T-helper 9 cell (primary cell): Measurements from ENCODE around the gene ETV6.

Experiments used
- DNase-seq: peaks from one replicate; pipeline ENCODE4 v3.0.0-alpha.2; 2020

Gene ETV6

DNA sequence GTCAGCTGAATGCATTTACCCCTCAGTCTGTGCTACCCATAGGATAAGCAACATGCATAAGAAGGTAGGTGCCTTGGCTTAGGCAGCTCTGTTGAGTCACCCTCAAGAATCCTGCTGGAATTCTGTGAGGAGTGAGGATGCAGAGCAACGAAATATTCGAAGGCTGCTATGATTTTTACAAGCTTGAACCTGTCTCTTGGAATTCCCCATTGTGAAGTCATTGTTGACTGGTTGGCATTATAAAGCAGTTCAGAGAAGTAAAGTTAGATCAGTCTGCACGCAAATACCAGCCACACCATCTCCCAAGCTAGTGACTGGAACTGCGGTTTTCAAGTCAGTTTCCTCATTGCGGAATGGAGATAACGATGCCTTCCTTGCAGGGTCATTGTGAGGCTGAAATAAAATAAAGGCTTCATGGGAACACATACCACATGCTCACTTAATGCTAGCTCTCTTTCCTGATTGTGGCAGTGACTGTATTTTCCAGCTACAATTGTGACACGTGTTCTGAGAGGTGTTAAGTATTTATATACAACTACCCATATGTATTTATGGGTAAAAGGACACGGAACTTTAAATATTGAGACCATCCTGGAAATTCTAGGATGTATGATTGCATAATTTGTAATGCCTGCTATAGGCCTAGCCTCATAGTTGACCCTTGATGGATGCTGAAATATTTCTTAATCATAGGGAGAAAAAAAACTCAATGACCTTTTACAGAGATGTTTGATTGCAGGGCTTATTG lies 96.7 kb downstream of the ETV6 start:
- no peak for DNase-seq

DNA sequence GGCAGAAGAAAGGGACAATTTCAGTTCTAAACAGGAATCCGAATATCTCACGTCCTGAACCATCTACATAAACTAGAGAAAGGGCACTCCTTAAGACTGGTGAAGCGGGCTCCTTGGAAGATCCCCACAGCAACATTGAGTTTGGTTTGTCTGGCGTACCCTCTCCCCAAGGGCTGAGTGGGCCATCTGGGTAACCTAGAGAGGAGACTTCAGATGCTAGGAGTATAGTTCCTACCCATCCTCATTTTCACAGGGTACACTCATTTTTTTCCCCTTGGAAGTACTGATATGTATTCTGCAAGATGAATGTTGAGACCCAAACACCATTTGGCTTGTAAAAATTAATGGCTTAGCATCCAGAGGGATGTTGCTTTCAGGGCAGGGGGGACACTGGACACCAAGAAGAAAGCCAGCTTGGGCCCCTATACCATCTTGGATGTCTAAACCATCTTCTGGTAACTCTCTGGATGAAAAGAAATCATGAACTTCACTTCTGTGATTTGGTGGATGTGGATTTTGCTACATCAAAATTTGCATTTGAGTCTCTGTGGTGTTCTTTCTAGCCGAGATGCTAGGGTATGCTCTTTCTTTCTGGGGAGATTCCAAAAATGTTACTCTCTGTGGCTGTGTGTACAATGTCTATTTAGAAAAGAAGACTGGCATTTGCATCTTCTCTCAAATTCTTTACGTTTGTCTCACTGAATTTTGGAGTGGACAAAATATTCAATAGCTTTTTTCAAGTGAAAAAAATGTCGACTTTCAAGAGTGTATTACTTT lies 97.7 kb downstream of the ETV6 start:
- DNase-seq, result no peak

DNA sequence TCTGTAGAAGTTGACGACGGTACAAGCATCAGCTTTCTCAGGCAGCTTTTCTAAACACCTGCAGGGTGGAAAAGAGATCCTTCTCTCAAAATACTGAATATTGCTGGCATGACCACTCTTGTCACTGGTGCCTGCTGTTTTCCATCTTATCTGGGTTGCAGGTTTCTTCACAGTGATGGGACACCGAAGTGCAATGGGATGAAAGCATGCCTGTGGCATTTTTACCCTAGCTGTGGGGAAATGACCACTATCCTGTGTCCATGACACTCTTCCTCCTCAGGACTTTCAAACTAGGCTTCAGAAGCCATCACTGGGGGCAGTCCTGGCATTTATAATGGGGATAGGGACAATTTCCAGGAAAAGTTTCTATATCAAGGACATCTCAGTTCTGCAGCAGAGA lies 98.5 kb downstream of the ETV6 start:
- DNase-seq, result no peak

DNA sequence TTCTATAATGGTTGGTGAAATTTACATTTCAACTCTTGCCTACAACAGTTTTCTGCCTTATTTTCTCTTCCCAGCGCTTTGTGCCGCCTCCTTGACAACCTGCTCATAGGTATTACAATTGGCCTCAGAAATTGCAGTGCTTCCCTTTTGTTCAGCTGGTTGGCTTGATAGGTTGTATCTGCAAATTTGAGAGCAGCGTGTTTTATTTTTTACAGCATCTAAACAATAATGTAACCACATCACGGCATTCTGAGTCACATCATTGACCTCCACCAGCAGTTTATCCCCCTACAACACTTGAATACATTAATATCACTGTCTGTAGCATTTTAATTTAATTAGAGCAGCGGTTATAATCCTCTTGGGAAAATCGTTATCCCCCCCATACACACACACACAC lies 99.4 kb downstream of the ETV6 start:
- no peak for DNase-seq

DNA sequence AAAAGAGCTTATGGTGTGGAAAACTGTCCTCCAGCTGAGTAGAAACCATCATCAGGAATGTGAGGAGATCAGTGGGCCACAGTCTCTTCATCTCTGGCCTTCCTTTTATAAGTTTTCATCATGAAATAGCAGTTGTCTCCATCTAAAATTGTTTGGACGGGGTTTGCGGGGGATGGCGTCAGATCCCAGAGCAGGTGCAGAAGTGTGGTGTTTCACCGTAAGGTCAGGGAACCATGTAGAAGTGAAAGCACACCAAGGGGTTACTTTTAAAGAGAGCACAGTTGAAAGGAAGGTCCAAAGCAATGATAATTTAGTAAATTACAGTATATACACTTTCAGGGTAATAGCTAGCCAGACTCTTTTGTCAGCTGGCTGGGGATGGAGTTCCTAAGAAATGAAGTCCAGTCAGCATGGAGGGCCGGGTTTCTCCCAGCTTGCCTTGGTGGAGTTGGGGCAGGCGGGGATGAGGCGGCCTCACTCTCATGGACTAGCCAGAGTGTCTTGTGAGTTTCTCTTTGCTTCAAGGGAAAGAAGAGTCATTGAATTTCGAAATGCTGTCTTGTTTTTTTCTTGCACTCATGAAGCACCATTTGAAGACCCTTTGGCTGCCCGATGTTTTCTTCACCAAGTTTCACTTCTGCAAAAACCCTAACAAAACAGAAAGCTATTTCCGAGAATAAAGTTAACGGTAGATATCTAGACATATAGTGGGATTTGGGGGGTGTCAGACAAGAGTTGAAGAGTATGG lies 100.6 kb downstream of the ETV6 start:
- DNase-seq, result no peak

DNA sequence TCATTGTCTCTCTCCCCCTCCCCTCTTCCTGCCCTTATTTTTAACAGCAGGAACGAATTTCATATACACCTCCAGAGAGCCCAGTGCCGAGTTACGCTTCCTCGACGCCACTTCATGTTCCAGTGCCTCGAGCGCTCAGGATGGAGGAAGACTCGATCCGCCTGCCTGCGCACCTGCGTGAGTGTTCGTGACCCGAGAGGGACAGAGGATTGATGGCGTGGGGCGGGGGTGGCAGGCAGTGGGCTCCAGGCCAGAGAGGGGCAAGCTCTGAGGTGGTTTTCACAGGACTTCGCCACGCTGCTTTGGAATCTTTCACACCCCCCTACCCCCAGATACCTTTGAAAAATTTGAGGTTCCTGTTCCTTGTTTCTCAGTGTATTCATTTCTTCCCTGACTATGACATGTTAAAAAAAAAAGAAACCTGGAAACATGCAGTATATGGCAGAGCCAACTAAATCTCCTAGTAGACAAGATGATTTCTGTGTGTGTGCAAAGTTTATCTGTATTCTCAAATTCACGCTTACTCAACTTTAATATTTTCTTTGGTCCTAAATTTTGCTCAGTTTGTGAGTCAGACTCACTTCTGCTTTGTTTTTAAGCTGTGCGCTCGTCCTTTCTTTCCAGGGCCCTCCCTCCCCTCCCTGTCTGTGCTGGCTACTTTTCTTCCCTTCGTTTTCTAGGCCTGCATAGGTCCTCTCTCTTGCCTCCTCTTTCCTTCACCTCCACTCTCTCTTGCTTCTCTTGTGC lies 103.1 kb downstream of the ETV6 start:
- no peak for DNase-seq

DNA sequence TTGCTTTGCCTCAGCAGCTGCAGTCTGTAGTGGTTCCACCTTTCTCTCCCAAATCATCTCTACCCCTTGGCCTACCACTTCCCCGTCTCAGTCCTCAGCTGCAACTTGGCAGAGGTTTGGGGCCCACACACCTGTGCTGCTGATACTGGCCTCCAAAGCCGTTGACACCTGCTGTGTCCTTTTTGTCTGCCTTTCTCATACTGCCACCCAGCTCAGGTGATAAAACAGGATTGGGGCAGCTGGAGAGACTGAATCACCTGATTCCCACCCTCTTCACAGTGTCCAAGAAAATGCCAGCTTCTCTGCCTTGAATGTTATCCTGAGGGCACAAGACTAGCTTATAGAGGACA lies 103.7 kb downstream of the ETV6 start:
- DNase-seq, result no peak

DNA sequence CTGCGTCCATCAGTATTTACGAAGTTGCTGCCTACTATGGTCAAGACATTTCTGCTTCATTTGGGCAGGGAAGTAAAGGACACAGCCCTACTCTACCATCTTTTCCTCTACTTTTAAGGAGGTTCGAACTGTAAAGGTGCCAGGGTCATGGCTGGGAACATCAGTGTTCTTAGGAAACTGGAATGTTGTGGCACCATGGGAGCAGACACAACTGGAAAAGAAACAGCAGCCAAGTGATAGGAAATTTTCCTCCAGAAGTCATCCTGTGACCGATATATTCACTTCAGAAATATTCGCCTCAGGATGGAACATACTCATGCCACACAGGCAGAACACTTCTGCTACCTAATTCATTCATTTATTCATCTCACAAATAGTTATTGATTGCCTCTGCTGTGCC lies 104.4 kb downstream of the ETV6 start:
- DNase-seq, result no peak

DNA sequence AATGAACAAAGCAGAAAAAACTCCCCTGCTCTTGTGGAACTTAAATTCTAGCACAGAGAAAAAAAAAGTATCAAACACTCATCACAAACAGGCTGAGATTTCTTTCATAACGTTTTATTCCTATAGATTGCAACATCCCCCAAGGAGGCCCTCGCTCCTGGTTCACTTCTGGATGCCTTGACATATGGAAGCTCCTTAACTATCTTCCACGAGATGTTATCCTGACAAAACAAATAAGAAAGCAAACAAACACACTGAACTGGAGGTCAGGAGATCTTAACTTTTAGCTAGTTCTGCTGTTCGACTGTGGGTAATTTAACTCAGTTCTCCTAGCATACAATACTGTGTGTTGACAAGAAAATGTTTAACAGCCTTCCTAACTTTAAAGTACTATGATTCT lies 104.8 kb downstream of the ETV6 start:
- DNase-seq, result no peak

DNA sequence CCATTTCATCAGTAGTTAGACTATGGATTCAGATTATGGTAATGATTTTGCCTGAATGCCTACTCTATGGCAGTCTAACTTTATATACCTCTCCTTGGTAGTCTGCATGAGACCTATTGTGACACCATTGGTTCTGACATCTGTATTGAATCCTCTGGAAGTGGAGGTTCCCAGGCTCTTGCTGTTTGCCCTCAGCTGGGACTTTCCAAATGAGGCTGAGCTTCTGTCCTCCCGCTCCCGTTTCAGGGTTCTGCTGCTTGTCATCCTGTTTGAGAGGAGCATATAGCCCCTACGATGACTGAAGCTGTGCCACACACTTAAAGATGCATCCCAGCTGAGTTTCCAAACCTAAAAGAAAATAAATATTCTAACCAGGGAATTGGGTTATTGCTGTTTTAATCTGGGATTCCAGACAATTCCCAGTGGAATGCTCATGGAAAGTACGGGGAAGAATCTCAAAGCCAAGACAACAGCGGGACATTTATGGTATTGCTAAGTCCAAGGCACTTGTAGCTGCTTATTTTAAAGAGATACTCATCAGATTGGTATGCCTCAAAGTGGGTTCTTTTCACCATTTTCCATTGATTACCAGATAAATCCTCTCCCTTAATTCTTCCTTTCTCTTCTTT lies 105.9 kb downstream of the ETV6 start:
- DNase-seq, result no peak

DNA sequence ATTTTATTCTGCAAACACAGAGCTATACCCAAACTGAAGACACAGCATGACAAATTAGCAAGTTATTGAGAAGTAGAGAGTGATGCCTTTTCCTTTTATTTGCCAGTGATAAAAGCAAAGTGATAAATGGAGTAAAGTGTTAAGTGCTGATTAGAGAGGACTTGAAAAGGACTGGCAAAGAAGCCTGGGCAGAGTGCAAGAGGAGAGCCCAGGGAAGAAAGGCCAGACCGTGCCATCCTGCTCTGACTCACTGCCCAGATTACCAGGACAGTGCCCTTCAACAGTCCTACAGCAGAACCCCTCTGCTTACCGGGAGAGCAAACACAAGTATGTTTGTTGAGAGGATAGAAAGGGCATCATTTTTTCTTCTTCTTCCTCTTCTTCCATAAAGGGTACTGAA lies 106.5 kb downstream of the ETV6 start:
- DNase-seq, result no peak

DNA sequence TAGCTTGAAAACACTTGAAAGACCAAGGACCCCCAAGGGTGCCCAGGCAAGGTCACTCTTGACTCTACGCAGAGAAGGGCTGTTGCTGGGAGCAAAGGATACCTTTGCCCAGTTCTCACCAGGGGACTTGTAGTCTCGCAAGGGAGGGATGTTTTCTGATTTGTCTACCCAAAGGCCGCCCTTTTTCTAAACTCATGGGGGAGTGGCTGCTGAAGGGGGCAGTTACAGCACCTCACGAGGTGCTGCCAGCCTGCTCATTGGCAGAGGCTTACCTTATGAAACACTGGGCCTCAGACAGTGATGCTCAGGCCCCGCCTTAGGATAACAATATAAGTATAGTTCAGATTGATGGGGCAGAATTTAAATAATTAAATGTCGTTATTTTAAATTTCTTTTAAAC lies 107.0 kb downstream of the ETV6 start:
- DNase-seq, result no peak

DNA sequence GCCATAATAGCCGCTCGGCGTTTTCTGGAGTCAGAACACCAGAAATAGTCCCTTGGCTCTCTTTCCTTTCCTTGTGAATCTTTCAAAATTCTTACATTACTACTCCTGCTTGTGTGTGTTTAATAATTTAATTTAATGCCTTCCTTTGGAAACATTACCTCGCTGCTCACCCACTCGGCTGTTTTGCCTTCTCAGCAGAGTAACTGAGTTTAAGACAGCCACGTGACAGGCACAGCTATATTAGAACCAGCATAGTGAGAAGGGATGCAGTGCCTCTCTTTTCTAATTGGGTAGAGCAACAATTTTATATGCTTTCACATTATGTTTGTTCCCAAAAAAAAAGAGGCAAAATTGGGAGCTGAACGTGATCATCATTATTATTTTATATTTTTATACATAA lies 107.6 kb downstream of the ETV6 start:
- no peak for DNase-seq

DNA sequence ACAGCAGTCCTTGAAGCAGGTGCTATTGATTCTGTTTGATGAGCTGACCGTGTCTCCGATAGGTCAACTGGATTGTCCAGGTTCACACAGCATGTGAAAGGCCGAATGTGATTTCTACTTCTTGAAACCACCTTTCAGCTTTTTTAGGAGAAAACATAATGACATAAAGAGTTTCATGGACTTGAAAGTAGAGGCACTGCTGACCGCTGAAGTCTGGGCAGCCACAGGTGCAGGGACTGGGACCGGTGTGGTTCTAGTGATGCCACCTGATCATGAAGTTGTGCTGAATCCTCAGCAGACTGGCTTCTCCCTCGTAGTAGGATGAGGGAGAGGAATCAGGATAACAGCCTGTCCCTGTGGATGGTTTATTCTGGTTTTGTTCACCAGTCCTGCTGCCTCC lies 108.1 kb downstream of the ETV6 start:
- DNase-seq, result no peak

DNA sequence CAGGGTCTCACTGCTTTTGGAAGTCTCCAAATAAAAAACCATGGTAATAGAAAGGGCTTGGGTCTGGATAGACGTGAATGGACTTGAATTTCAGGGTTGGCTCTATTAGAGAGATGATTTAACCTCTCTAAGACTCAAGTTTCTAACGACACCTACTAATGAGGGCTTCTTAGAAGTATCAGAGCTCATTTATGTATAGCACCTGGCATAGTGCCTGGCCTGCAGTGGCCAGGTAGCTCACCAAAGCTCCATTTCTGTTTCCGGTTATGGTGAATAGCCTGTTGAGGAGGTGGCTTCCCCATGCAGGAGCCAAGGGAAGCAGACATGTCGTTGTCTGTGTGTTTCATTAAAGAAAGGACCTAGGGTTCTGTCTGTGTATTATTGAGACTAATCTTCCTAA lies 108.6 kb downstream of the ETV6 start:
- DNase-seq, result no peak

DNA sequence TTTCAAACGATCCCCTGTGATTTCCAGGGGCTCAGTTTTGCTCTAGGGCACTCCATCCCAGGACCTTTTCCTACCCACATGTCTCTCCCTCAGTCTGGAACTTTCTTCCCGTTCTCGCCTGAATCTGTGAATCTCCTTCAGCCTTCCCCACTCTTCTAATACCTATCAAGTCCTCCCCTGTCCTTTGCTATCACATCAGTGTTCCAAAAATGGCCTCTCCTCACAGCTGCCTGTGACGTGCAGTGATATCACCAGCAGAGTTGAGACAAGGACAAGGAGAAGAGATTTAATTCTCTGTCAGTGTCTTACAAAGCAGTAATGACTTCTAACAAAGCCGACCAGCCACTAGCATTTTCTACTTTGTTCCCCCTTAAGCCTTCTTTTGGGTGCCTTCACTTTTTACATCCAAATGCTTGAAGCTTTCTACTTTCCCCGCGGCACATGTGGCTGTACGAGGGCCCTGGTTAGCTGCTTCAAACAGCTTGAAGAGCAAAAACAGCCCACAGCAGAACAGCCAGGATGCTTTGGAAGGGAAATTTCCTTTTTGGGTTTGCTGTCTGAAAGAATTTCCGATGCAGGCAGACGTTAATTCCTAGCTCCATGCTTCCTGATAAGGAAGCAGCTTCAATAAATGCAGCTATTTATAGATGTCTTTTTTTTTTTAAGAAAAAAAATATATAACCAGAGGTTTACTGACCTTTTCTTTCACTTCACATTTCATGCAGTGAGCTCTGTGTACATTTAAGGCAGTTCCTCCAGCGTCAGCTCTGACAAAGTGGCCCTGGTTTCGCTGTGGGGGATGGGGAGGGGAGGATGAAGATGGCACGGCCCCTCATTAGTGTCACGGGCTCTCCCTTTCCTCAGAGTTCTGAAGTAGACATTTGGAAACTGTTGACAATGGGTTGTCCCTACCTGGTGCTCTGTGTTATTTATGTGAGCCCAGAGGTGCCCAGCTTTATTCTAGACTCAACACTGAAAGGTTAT lies 109.3 kb downstream of the ETV6 start:
- no peak for DNase-seq

DNA sequence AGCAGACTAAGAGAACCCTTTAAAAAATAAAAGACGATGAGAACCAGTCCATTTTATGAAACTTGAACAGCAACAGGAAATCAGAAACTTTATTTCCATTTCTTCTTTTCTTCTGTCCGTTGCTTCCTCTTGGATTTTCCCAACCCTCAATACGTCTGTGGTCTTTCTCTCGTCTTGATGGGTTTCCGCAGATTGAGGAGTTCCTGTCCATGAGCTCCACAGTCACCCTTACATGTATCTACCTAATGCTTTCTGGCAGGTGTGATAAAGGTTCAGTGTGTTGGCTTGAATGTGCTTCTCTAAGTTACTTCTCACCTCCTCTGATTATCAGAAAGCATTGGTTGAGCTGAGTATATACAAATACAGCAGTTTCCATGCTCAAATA lies 110.0 kb downstream of the ETV6 start:
- no peak for DNase-seq

DNA sequence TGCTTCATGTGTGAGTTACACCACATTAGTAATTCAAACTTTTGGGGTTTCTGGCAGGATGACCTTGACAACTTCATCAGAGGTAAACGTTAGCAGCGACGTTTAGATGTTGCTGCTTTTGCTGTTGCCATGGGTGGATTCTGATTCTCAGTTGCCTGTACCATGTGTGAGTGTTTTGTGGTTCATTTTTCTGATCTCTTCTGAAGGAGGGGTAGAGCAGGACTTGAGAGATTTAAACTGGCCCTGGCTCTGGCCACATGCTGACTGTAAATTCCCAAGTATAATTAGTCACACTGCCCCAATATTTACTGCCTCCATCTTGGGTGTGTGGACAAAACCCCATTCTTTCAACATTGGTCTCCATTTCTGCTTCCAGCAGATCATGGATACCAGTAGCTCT lies 110.4 kb downstream of the ETV6 start:
- DNase-seq, result no peak

DNA sequence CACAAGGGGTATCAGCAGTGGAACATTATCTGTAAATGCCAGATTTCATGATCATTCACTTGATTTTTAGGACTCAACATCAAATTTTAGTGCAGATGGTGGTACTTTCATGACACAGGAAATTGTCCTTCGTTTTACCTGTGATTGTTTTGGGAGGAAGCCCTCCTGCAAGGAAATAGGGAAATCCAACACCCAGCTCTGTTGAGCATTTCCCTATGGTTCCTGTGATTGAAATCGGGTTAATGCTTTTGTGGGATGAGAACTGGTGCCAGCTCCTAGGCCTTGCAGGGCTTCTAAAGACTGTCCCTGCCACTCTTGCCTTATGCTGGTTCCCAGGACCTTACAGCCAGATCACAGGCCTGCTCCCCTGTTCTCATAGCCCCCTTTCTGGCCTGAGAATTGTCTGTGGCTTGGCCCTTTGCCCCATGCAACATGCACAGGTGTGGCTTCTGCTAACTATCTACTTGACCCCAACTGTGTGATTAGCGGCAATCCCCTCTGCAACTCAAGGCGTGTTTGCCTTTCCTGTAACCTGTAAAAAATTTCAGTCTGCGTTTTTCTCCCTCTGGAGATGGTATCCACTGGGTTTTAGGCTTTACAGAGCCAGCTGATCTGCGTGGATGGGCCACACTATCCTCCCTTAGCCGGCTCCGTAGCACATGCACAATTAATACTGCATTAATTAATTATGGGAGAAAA lies 112.5 kb downstream of the ETV6 start:
- DNase-seq, result no peak

DNA sequence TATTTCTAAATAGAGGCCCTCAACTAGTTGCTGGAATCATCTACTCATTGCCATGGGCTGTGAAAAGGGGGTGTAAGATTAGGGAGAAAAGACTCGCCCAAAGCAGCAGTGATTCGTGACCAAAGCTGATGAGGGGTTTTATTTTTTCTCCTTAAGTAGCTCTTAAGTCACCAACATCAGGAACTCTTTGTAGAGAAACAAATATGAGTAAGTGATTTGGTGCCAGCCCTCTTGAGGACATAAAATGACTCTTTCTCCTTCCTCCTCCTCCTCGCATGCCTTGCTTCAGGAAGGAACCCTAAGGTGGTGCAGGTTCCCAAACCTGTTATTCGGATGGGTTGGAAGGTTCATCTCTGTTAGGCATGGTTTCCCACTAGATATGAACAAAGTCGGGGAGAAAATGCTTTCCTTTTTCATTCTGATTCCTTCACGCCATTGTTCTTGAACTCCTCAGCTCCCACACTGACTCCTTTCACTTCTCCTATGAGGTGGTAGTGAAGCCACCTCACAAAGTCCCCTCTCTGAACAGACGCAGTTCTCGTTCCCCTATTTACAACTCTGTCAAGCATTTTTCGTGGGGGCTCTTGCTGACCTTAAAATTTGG lies 113.4 kb downstream of the ETV6 start:
- DNase-seq, result no peak
